ENCODE measurements around the gene EXD3.

Gene EXD3

DNA sequence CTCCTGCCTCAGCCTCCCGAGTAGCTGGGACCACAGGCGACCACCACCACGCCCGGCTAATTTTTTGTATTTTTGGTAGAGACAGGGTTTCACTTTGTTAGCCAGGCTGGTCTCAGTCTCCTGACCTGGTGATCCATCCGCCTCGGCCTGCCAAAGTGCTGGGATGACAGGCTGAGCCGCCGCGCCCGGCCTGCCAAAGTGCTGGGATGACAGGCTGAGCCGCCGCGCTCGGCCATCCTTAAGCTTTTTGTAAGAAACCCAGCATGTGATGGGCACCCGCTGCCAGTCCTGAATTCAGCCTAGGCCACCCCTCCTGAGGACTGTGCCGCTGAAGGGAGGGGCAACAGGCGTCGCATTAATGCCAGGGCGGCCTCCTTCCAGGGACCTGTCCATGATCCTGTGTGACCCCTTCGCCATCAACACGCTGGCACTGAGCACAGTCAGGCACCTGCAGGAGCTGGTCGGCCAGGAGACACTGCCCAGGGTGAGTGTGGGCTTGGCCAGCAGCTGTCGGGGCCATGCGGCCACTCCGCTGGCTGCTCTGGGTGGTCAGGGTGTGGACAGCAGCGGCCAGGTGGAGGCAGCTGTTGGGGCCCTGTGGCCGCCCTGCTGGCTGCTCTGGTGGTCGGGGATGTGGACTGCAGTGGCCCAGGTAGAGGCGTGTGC lies 157.3 kb downstream of the EXD3 start:
- no peaks in the 10 kb centered on the region for H3K9me3 ChIP-seq (replicated peaks in 1 of 2; ENCODE audit: control insufficient read depth in 2 of 2, insufficient read depth in 1 of 2, low read depth in 1 of 2, low read length in 2 of 2)
- H3K4me1 ChIP-seq (ENCODE audit: control insufficient read depth in 2 of 2, insufficient read depth in 1 of 2, low read depth in 1 of 2, low read length in 2 of 2), result no peaks in the 10 kb centered on the region
- H3K4ac ChIP-seq (ENCODE audit: low read length), result no peak overlapping the region
- H3K23ac ChIP-seq (ENCODE audit: low read depth, low read length, poor library complexity), result peak overlapping the region; percentile 93
- H2BK5ac ChIP-seq (ENCODE audit: low read length), result peak overlapping the region; percentile 66
- no peak overlapping the region for H3K14ac ChIP-seq (ENCODE audit: low read length)
- H2AFZ ChIP-seq (ENCODE audit: low read length), result no peak overlapping the region
- H2AK5ac ChIP-seq (ENCODE audit: low read depth, low read length), result no peak overlapping the region
- no peak overlapping the region for H3K4me2 ChIP-seq (ENCODE audit: insufficient read depth, low read length, poor library complexity, severe bottlenecking)
- no peak overlapping the region for H3K27ac ChIP-seq (replicated peaks; ENCODE audit: low read length)
- H3K36me3 ChIP-seq (replicated peaks in 1 of 2; ENCODE audit: control insufficient read depth in 2 of 2, insufficient read depth in 2 of 2, low read length in 2 of 2), result peaks cover 35 to 78% of the 10 kb centered on the region in 2 donors
- no peak overlapping the region for H2BK120ac ChIP-seq (ENCODE audit: low read depth, low read length)
- WGBS, 2 donors (ENCODE audit: extremely low coverage in 2 of 2, insufficient read length in 2 of 2, insufficient replicate concordance in 1 of 2), result no CpG with 5 or more reads among the region's 29 CpGs
- H2BK12ac ChIP-seq (ENCODE audit: low read length), result no peak overlapping the region
- peak overlapping the region; percentile 43 for H4K8ac ChIP-seq (ENCODE audit: low read depth, low read length)
- peaks cover 5% of the 10 kb centered on the region for H3K79me1 ChIP-seq (ENCODE audit: low read depth, low read length)
- no peak overlapping the region for H4K91ac ChIP-seq (ENCODE audit: low read depth, low read length, poor library complexity)
- no peak overlapping the region for H2BK15ac ChIP-seq (ENCODE audit: low read length)
- no peak overlapping the region for H3K9ac ChIP-seq (ENCODE audit: low read depth, low read length, poor library complexity)
- no peaks in the 10 kb centered on the region for H3K27me3 ChIP-seq (ENCODE audit: control insufficient read depth in 3 of 3, insufficient read depth in 3 of 3, low read depth in 1 of 3, low read length in 3 of 3)
- H3K18ac ChIP-seq (ENCODE audit: low read length), result no peak overlapping the region
- no peak for DNase-seq (ENCODE audit: low spot score)
- H3K4me3 ChIP-seq (ENCODE audit: low read length in 2 of 2), result no peak overlapping the region

DNA sequence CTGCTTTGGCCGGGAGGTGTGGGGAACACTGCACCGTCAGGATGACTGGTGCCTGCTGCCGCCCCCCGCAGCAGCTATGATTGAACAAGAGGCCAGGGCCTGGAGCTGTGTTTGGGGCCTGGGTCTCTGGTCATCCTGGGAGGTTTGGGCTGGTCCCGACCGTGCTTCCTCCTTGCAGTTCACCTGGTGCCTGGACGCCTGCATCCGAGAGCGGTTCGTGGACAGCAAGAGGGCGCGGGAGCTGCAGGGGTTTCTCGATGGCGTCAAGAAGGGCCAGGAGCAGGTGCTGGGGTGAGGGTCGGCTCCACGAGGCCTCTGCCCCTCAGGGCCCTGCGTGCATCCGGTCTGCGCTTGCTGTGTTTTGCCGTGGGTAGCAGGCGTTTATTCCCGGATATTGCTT lies 158.9 kb downstream of the EXD3 start:
- Histone ChIP-seq H3K4ac (ENCODE audit: low read length) (no peak overlapping the region), H2BK12ac (ENCODE audit: low read length) (no peak overlapping the region), H3K23ac (ENCODE audit: low read depth, low read length, poor library complexity) (no peak overlapping the region), H2BK120ac (ENCODE audit: low read depth, low read length) (no peak overlapping the region), H3K4me3 (ENCODE audit: low read length in 2 of 2) (no peak overlapping the region), H4K91ac (ENCODE audit: low read depth, low read length, poor library complexity) (no peak overlapping the region), H4K8ac (ENCODE audit: low read depth, low read length) (no peak overlapping the region), H3K36me3 (replicated peaks in 1 of 2; ENCODE audit: control insufficient read depth in 2 of 2, insufficient read depth in 2 of 2, low read length in 2 of 2) (peaks cover 35 to 74% of the 10 kb centered on the region in 2 donors), H3K79me1 (ENCODE audit: low read depth, low read length) (peaks cover 5% of the 10 kb centered on the region), H2BK5ac (ENCODE audit: low read length) (no peak overlapping the region), H3K27me3 (ENCODE audit: control insufficient read depth in 3 of 3, insufficient read depth in 3 of 3, low read depth in 1 of 3, low read length in 3 of 3) (no peaks in the 10 kb centered on the region), H2AFZ (ENCODE audit: low read length) (no peak overlapping the region), H3K4me2 (ENCODE audit: insufficient read depth, low read length, poor library complexity, severe bottlenecking) (no peak overlapping the region), H3K9me3 (replicated peaks in 1 of 2; ENCODE audit: control insufficient read depth in 2 of 2, insufficient read depth in 1 of 2, low read depth in 1 of 2, low read length in 2 of 2) (no peaks in the 10 kb centered on the region), H3K9ac (ENCODE audit: low read depth, low read length, poor library complexity) (no peak overlapping the region), H2AK5ac (ENCODE audit: low read depth, low read length) (no peak overlapping the region), H3K4me1 (ENCODE audit: control insufficient read depth in 2 of 2, insufficient read depth in 1 of 2, low read depth in 1 of 2, low read length in 2 of 2) (no peaks in the 10 kb centered on the region), H3K27ac (replicated peaks; ENCODE audit: low read length) (no peak overlapping the region), H2BK15ac (ENCODE audit: low read length) (no peak overlapping the region), H3K18ac (ENCODE audit: low read length) (no peak overlapping the region), H3K14ac (ENCODE audit: low read length) (no peak overlapping the region)
- WGBS, 2 donors (ENCODE audit: extremely low coverage in 2 of 2, insufficient read length in 2 of 2, insufficient replicate concordance in 1 of 2), result no CpG with 5 or more reads among the region's 22 CpGs
- no peak for DNase-seq (ENCODE audit: low spot score)

DNA sequence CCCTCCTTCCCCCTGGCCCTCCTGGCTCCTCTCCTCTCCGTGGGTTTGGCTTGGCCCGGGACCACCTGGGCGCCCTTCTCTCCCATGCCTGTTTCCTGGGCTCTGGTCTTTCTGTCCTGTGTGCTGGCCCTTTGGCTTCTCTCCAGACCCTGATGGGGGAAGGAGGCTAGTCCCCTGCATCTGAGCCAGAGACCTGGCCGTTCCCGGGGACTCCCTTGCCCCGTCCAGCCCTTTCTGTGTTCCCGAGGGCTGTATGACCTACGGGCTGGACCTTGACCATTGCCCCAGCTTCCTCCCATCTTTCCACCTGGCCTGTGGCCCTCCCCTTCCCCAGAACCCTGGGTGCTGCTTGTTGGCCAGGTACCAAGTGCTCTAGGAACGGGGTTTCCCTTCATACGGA lies 159.5 kb downstream of the EXD3 start:
- Histone ChIP-seq H2AK5ac (ENCODE audit: low read depth, low read length) (no peak overlapping the region), H2BK5ac (ENCODE audit: low read length) (no peak overlapping the region), H3K14ac (ENCODE audit: low read length) (no peak overlapping the region), H3K4me1 (ENCODE audit: control insufficient read depth in 2 of 2, insufficient read depth in 1 of 2, low read depth in 1 of 2, low read length in 2 of 2) (no peaks in the 10 kb centered on the region), H2BK15ac (ENCODE audit: low read length) (no peak overlapping the region), H3K18ac (ENCODE audit: low read length) (no peak overlapping the region), H2BK120ac (ENCODE audit: low read depth, low read length) (no peak overlapping the region), H4K91ac (ENCODE audit: low read depth, low read length, poor library complexity) (no peak overlapping the region), H3K4ac (ENCODE audit: low read length) (no peak overlapping the region), H2BK12ac (ENCODE audit: low read length) (no peak overlapping the region), H3K9ac (ENCODE audit: low read depth, low read length, poor library complexity) (no peak overlapping the region), H3K4me2 (ENCODE audit: insufficient read depth, low read length, poor library complexity, severe bottlenecking) (no peak overlapping the region), H3K9me3 (replicated peaks in 1 of 2; ENCODE audit: control insufficient read depth in 2 of 2, insufficient read depth in 1 of 2, low read depth in 1 of 2, low read length in 2 of 2) (no peaks in the 10 kb centered on the region), H3K4me3 (ENCODE audit: low read length in 2 of 2) (no peak overlapping the region), H2AFZ (ENCODE audit: low read length) (no peak overlapping the region), H3K27ac (replicated peaks; ENCODE audit: low read length) (no peak overlapping the region), H3K23ac (ENCODE audit: low read depth, low read length, poor library complexity) (no peak overlapping the region), H3K27me3 (ENCODE audit: control insufficient read depth in 3 of 3, insufficient read depth in 3 of 3, low read depth in 1 of 3, low read length in 3 of 3) (no peaks in the 10 kb centered on the region), H4K8ac (ENCODE audit: low read depth, low read length) (no peak overlapping the region), H3K79me1 (ENCODE audit: low read depth, low read length) (peaks cover 5% of the 10 kb centered on the region), H3K36me3 (replicated peaks in 1 of 2; ENCODE audit: control insufficient read depth in 2 of 2, insufficient read depth in 2 of 2, low read length in 2 of 2) (peaks cover 33 to 74% of the 10 kb centered on the region in 2 donors)
- no peak for DNase-seq (ENCODE audit: low spot score)
- WGBS, 2 donors (ENCODE audit: extremely low coverage in 2 of 2, insufficient read length in 2 of 2, insufficient replicate concordance in 1 of 2), result no CpG with 5 or more reads among the region's 10 CpGs

DNA sequence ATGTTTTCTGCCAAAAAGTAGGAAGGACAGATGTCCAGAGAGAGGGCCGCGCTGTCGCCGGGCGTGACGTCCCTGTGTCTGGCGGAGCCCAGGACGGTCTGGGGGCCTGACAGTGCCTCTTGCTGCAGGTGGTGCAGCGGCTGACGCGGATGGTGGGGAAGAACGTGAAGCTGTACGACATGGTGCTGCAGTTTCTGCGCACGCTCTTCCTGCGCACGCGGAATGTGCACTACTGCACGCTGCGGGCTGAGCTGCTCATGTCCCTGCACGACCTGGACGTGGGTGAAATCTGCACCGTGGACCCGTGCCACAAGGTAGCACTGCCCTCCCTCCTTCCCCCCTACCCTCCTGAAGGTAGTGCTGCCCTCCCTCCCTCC lies 160.1 kb downstream of the EXD3 start:
- Histone ChIP-seq H2BK15ac (ENCODE audit: low read length) (no peak overlapping the region), H3K9ac (ENCODE audit: low read depth, low read length, poor library complexity) (peak overlapping the region; percentile 50), H4K8ac (ENCODE audit: low read depth, low read length) (no peak overlapping the region), H2BK120ac (ENCODE audit: low read depth, low read length) (no peak overlapping the region), H3K23ac (ENCODE audit: low read depth, low read length, poor library complexity) (peak overlapping the region; percentile 96), H3K4me2 (ENCODE audit: insufficient read depth, low read length, poor library complexity, severe bottlenecking) (no peak overlapping the region), H3K14ac (ENCODE audit: low read length) (no peak overlapping the region), H3K4me1 (ENCODE audit: control insufficient read depth in 2 of 2, insufficient read depth in 1 of 2, low read depth in 1 of 2, low read length in 2 of 2) (no peaks in the 10 kb centered on the region), H3K9me3 (replicated peaks in 1 of 2; ENCODE audit: control insufficient read depth in 2 of 2, insufficient read depth in 1 of 2, low read depth in 1 of 2, low read length in 2 of 2) (no peaks in the 10 kb centered on the region), H2BK5ac (ENCODE audit: low read length) (no peak overlapping the region), H2BK12ac (ENCODE audit: low read length) (peak overlapping the region; percentile 58), H3K36me3 (replicated peaks in 1 of 2; ENCODE audit: control insufficient read depth in 2 of 2, insufficient read depth in 2 of 2, low read length in 2 of 2) (peaks cover 35 to 74% of the 10 kb centered on the region in 2 donors), H3K18ac (ENCODE audit: low read length) (no peak overlapping the region), H2AK5ac (ENCODE audit: low read depth, low read length) (no peak overlapping the region), H3K27ac (replicated peaks; ENCODE audit: low read length) (no peak overlapping the region), H3K4ac (ENCODE audit: low read length) (no peak overlapping the region), H2AFZ (ENCODE audit: low read length) (no peak overlapping the region), H3K79me1 (ENCODE audit: low read depth, low read length) (peaks cover 5% of the 10 kb centered on the region), H4K91ac (ENCODE audit: low read depth, low read length, poor library complexity) (no peak overlapping the region), H3K27me3 (ENCODE audit: control insufficient read depth in 3 of 3, insufficient read depth in 3 of 3, low read depth in 1 of 3, low read length in 3 of 3) (no peaks in the 10 kb centered on the region), H3K4me3 (ENCODE audit: low read length in 2 of 2) (no peak overlapping the region)
- no peak for DNase-seq (ENCODE audit: low spot score)
- WGBS, 2 donors (ENCODE audit: extremely low coverage in 2 of 2, insufficient read length in 2 of 2, insufficient replicate concordance in 1 of 2), result no CpG with 5 or more reads among the region's 24 CpGs
